Panc1 (cell line): Measurements from ENCODE around the gene FAM110A. TPM values are rescaled to one million over a fixed set of nuclear protein-coding genes. Genes with fewer than 3 reads are reported as not detected.

Source experiments
- ATAC-seq: fragments of 200-7000 bp; cut with Tn5 transposase; 2 replicates; pipeline ENCODE4 v1.9.1; 2020; ENCODE audit warnings: mild to moderate bottlenecking, moderate library complexity
- BruUV-seq: library from RNA; stranded (reverse); fragments of 400-500 nt; replicated peaks from 2 replicates; lab custom pipeline; 2021; lab: Mats Ljungman, UMichigan
- CTCF ChIA-PET: fragments of 300-600 bp; sonication (Branson Sonifier 250); formaldehyde crosslinking; loops from one replicate; lab custom pipeline; 2022; ENCODE audit warnings: antibody characterized with exemption; lab: Charles Lee
- POLR2A ChIA-PET: fragments of 300-600 bp; sonication (Branson Sonifier 250); formaldehyde crosslinking; loops from one replicate; lab custom pipeline; 2022; ENCODE audit warnings: antibody characterized with exemption; lab: Charles Lee
- DNase-seq: peaks from one replicate; pipeline ENCODE4 v3.0.0-alpha.2; 2010; ENCODE audit warnings: low read depth, low spot score
- H3K27ac ChIP-seq: 2 replicates; pipeline ENCODE4 v1.5.1; 2011; ENCODE audit warnings: mild to moderate bottlenecking, low read length, inconsistent platforms
- H3K27me3 ChIP-seq: fragments of 200-500 bp; sonication (Bioruptor generic); 2 replicates; pipeline ENCODE4 v1.6.0; 2014; ENCODE audit warnings: low read length, inconsistent platforms; ENCODE audit not compliant: control insufficient read depth, insufficient read depth
- H3K36me3 ChIP-seq: fragments of 200-500 bp; sonication (Bioruptor generic); 2 replicates; pipeline ENCODE4 v1.5.1; 2014; ENCODE audit warnings: inconsistent platforms, mild to moderate bottlenecking, low read length, moderate library complexity; ENCODE audit not compliant: control insufficient read depth, insufficient read depth
- H3K4me1 ChIP-seq: 2 replicates; pipeline ENCODE4 v1.5.1; 2011; ENCODE audit warnings: inconsistent platforms, mild to moderate bottlenecking, low read length, moderate library complexity; ENCODE audit not compliant: control insufficient read depth, insufficient read depth
- H3K4me3 ChIP-seq, 2 experiments: 2 replicates each; pipeline ENCODE4 v1.5.1; 2011 to 2012; ENCODE audit warnings: low read depth in 2 of 2, low read length in 2 of 2, mild to moderate bottlenecking in 2 of 2, inconsistent platforms in 1 of 2, moderate library complexity in 1 of 2
- H3K9me3 ChIP-seq: fragments of 200-500 bp; sonication (Bioruptor generic); 2 replicates; pipeline ENCODE4 v1.5.1; 2014; ENCODE audit warnings: low read depth, mild to moderate bottlenecking, inconsistent platforms, low read length, moderate library complexity; ENCODE audit not compliant: control insufficient read depth, insufficient read depth
- CTCF ChIP-seq: fragments of 450-650 bp; IDR thresholded peaks from 2 replicates; pipeline ENCODE4 v1.5.1; 2017; ENCODE audit warnings: mild to moderate bottlenecking
- POLR2AphosphoS5 ChIP-seq: IDR thresholded peaks from 2 replicates; pipeline ENCODE4 v1.6.1; 2012; ENCODE audit warnings: mild to moderate bottlenecking, low read depth, low read length, moderate library complexity
- REST ChIP-seq, 2 experiments: IDR thresholded peaks; 2 replicates each; pipeline ENCODE4 v1.6.1; 2011 to 2012; ENCODE audit warnings: low read depth in 2 of 2, control low read depth in 1 of 2, low read length in 1 of 2, mild to moderate bottlenecking in 1 of 2, moderate library complexity in 1 of 2; ENCODE audit not compliant: insufficient read depth in 1 of 2
- SIN3A ChIP-seq: IDR thresholded peaks from 2 replicates; pipeline ENCODE4 v1.6.1; 2012; ENCODE audit warnings: low read depth, mild to moderate bottlenecking, low read length, moderate library complexity, borderline replicate concordance; ENCODE audit not compliant: insufficient read depth
- TCF7L2 ChIP-seq: IDR thresholded peaks from 2 replicates; pipeline ENCODE4 v1.6.1; 2011; ENCODE audit warnings: mild to moderate bottlenecking, low read depth, low read length, inconsistent platforms
- in situ Hi-C: cut with HindIII; loops from 2 replicates; pipeline ENCODE4 v1.10.0; 2016; ENCODE audit warnings: low sequenced_read_pairs, low pct_unique_long_range_greater_than_20kb
- intact Hi-C: fragments of 100-400 bp; cut with micrococcal nuclease; formaldehyde crosslinking; loops from one replicate; pipeline ENCODE4 v1.10.0; 2022; ENCODE audit not compliant: unreplicated experiment
- total RNA-seq: library from RNA; stranded (reverse); gene quantifications from one replicate; pipeline ENCODE4 v1.2.1, GENCODE V29; 2021; ENCODE audit not compliant: unreplicated experiment

The FAM110A gene
- total RNA-seq, 1 experiment from 2014 or later = 7.8 TPM

- in situ Hi-C loops = no loop called here
- Histone ChIP-seq H3K27me3 (no peaks in the 10 kb centered on the region), H3K9me3 (no peaks in the 10 kb centered on the region), H3K36me3 (no peaks in the 10 kb centered on the region), H3K4me3 (no peak overlapping the region), H3K27ac (no peak overlapping the region), H3K4me1 (no peaks in the 10 kb centered on the region)
- no TSS peak for BruUV-seq
- POLR2A ChIA-PET = interaction anchor here (0.6 kb wide), 1 partner anchor 142 kb away, joined by 3 read pairs; no protein-coding TSS in a partner anchor
- intact Hi-C loops = no loop called here
- DNase-seq (no peak), ATAC-seq (no peak)
- TF ChIP-seq REST (IDR thresholded peaks at IDR 0.05; ENCODE audit: insufficient read depth in 1 of 2, low read depth in 2 of 2, low read length in 1 of 2) (no peak), TCF7L2 (no peak), POLR2AphosphoS5 (no peak), SIN3A (no peak), CTCF (no peak)
- CTCF ChIA-PET = interaction anchor here (0.6 to 0.7 kb wide), 2 partner anchors 13 to 132 kb away, joined by 3 to 5 read pairs; no protein-coding TSS in a partner anchor
Observed at GRCh38 chr20:824916-825315, 8.6 kb upstream of the FAM110A start.

GRCh38 chr20:825710-826421, 7.6 kb upstream of the FAM110A start:
- ChIA-PET CTCF (no interaction called here), POLR2A (no interaction called here)
- no peak for DNase-seq
- no peaks in the 10 kb centered on the region for H3K9me3 ChIP-seq
- H3K27ac ChIP-seq = no peak overlapping the region
- intact Hi-C loops = no loop called here
- no peak for ATAC-seq
- no peaks in the 10 kb centered on the region for H3K27me3 ChIP-seq
- H3K4me3 ChIP-seq = no peak overlapping the region
- in situ Hi-C loops = no loop called here
- no TSS peak for BruUV-seq
- no peaks in the 10 kb centered on the region for H3K36me3 ChIP-seq
- H3K4me1 ChIP-seq = no peaks in the 10 kb centered on the region
- TF ChIP-seq REST (IDR thresholded peaks at IDR 0.05; ENCODE audit: insufficient read depth in 1 of 2, low read depth in 2 of 2, low read length in 1 of 2) (no peak), POLR2AphosphoS5 (no peak), CTCF (no peak), TCF7L2 (no peak), SIN3A (no peak)
